ENCODE data around the gene USH2A.

USH2A gene

DNA sequence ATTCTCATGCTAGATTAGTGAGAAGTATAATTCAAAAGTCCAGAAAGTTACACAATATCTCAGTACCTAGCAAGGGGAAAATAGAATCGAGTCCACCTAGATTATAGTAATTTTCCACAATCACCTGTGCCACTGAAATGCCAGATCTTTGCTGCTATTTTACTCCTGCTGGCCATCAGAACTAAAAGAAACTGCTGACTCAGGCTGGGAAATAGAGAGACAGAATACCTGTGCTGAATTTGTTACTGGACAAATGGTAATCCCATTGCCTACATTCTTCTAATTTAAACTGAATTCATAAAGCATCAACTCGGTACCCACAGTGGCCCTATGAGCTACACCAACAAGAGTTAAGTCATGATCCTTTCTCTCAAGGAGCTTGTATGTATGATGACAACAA, 55.0 kb downstream of the USH2A start:
- Histone ChIP-seq H3F3A (ENCODE audit: insufficient read depth, low read length) (no peaks in the 10 kb centered on the region), H3K79me2 (ENCODE audit: low read length) (no peaks in the 10 kb centered on the region), H3K27ac (ENCODE audit: low read length) (no peak overlapping the region), H3K9me3 (replicated peaks; ENCODE audit: insufficient read depth, low read length) (no peaks in the 10 kb centered on the region), H3K9ac (ENCODE audit: low read length) (no peak overlapping the region), H4K20me1 (ENCODE audit: insufficient read depth, low read length) (no peaks in the 10 kb centered on the region), H2AFZ (ENCODE audit: low read length) (no peak overlapping the region), H3K4me2 (ENCODE audit: low read depth, low read length) (no peak overlapping the region), H3K36me3 (replicated peaks; ENCODE audit: insufficient read depth, low read length) (no peaks in the 10 kb centered on the region), H3K9me2 (replicated peaks; ENCODE audit: insufficient read depth, low read length) (no peaks in the 10 kb centered on the region), H3K4me3 (ENCODE audit: low read length) (no peak overlapping the region), H3K27me3 (replicated peaks; ENCODE audit: insufficient read depth, low read length) (no peaks in the 10 kb centered on the region), H3K4me1 (ENCODE audit: low read length) (no peaks in the 10 kb centered on the region)
- TF ChIP-seq EZH2phosphoT487 (IDR thresholded peaks at IDR 0.05; ENCODE audit: low read length) (no peak), EZH2 (optimal IDR thresholded peaks at IDR 0.05; ENCODE audit: low read depth, low read length) (no peak)
- TF ChIP-seq, protein P1, sequence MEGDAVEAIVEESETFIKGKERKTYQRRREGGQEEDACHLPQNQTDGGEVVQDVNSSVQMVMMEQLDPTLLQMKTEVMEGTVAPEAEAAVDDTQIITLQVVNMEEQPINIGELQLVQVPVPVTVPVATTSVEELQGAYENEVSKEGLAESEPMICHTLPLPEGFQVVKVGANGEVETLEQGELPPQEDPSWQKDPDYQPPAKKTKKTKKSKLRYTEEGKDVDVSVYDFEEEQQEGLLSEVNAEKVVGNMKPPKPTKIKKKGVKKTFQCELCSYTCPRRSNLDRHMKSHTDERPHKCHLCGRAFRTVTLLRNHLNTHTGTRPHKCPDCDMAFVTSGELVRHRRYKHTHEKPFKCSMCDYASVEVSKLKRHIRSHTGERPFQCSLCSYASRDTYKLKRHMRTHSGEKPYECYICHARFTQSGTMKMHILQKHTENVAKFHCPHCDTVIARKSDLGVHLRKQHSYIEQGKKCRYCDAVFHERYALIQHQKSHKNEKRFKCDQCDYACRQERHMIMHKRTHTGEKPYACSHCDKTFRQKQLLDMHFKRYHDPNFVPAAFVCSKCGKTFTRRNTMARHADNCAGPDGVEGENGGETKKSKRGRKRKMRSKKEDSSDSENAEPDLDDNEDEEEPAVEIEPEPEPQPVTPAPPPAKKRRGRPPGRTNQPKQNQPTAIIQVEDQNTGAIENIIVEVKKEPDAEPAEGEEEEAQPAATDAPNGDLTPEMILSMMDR (IDR thresholded peaks at IDR 0.05; ENCODE audit: low read length), result no peak
- DNase-seq, result no peak

DNA sequence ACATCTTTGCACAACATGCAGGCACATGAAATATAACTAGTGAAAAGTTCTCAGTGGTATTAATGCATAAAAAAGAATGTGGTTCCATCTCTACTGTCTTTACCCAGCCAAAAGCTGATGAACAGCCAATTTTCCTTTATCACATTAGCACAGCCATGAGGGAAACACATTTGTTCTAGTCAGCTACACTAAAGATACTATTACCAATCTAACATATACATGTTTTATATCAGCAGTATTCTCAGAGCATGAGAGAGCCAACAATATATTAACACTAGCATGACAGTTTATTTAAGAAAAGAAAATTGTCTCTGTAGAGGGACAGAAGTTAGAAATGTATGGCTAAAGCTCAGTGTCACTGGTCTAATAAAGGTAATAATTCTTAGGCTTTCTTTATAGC, 56.3 kb downstream of the USH2A start:
- no peaks in the 10 kb centered on the region for H4K20me1 ChIP-seq (ENCODE audit: insufficient read depth, low read length)
- no peak overlapping the region for H3K4me3 ChIP-seq (ENCODE audit: low read length)
- H3K36me3 ChIP-seq (replicated peaks; ENCODE audit: insufficient read depth, low read length), result no peaks in the 10 kb centered on the region
- H2AFZ ChIP-seq (ENCODE audit: low read length), result no peak overlapping the region
- H3F3A ChIP-seq (ENCODE audit: insufficient read depth, low read length), result no peaks in the 10 kb centered on the region
- H3K9me3 ChIP-seq (replicated peaks; ENCODE audit: insufficient read depth, low read length), result no peaks in the 10 kb centered on the region
- H3K9me2 ChIP-seq (replicated peaks; ENCODE audit: insufficient read depth, low read length), result no peaks in the 10 kb centered on the region
- no peak for DNase-seq
- TF ChIP-seq, protein P1 (IDR thresholded peaks at IDR 0.05; ENCODE audit: low read length), result no peak
- TF ChIP-seq EZH2 (optimal IDR thresholded peaks at IDR 0.05; ENCODE audit: low read depth, low read length) (no peak), EZH2phosphoT487 (IDR thresholded peaks at IDR 0.05; ENCODE audit: low read length) (no peak)
- no peaks in the 10 kb centered on the region for H3K27me3 ChIP-seq (replicated peaks; ENCODE audit: insufficient read depth, low read length)
- no peaks in the 10 kb centered on the region for H3K79me2 ChIP-seq (ENCODE audit: low read length)
- H3K9ac ChIP-seq (ENCODE audit: low read length), result no peak overlapping the region
- no peak overlapping the region for H3K4me2 ChIP-seq (ENCODE audit: low read depth, low read length)
- no peak overlapping the region for H3K27ac ChIP-seq (ENCODE audit: low read length)
- H3K4me1 ChIP-seq (ENCODE audit: low read length), result no peaks in the 10 kb centered on the region

DNA sequence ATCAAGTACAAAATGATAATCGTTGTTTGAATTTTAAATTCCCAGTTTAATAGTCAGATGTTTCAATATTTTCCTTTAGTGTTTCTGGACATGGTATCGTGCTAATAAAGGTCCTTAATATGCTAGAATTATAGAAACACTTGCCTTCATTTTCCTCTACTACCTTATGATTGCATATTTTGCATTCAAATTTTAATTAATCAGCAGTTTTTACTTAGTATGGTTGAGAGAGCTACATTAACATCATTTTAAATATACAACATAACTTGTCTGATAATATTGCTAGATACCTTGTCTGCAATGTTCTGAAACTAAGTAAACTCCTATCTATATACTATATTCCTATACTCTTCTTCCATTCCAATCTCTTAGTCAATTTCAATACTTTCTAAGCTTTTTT, 66.3 kb downstream of the USH2A start:
- no peaks in the 10 kb centered on the region for H3F3A ChIP-seq (ENCODE audit: insufficient read depth, low read length)
- no peaks in the 10 kb centered on the region for H3K27me3 ChIP-seq (replicated peaks; ENCODE audit: insufficient read depth, low read length)
- TF ChIP-seq, protein P1 (IDR thresholded peaks at IDR 0.05; ENCODE audit: low read length), result no peak
- TF ChIP-seq EZH2 (optimal IDR thresholded peaks at IDR 0.05; ENCODE audit: low read depth, low read length) (no peak), EZH2phosphoT487 (IDR thresholded peaks at IDR 0.05; ENCODE audit: low read length) (no peak)
- no peaks in the 10 kb centered on the region for H4K20me1 ChIP-seq (ENCODE audit: insufficient read depth, low read length)
- H3K9me3 ChIP-seq (replicated peaks; ENCODE audit: insufficient read depth, low read length), result no peaks in the 10 kb centered on the region
- no peak for DNase-seq
- no peaks in the 10 kb centered on the region for H3K79me2 ChIP-seq (ENCODE audit: low read length)
- H3K27ac ChIP-seq (ENCODE audit: low read length), result no peak overlapping the region
- no peaks in the 10 kb centered on the region for H3K9me2 ChIP-seq (replicated peaks; ENCODE audit: insufficient read depth, low read length)
- no peak overlapping the region for H2AFZ ChIP-seq (ENCODE audit: low read length)
- no peak overlapping the region for H3K4me2 ChIP-seq (ENCODE audit: low read depth, low read length)
- H3K9ac ChIP-seq (ENCODE audit: low read length), result no peak overlapping the region
- H3K4me3 ChIP-seq (ENCODE audit: low read length), result no peak overlapping the region
- no peaks in the 10 kb centered on the region for H3K36me3 ChIP-seq (replicated peaks; ENCODE audit: insufficient read depth, low read length)
- H3K4me1 ChIP-seq (ENCODE audit: low read length), result no peaks in the 10 kb centered on the region
